Measurements from ENCODE around the gene GABRB1.

GABRB1 gene

DNA sequence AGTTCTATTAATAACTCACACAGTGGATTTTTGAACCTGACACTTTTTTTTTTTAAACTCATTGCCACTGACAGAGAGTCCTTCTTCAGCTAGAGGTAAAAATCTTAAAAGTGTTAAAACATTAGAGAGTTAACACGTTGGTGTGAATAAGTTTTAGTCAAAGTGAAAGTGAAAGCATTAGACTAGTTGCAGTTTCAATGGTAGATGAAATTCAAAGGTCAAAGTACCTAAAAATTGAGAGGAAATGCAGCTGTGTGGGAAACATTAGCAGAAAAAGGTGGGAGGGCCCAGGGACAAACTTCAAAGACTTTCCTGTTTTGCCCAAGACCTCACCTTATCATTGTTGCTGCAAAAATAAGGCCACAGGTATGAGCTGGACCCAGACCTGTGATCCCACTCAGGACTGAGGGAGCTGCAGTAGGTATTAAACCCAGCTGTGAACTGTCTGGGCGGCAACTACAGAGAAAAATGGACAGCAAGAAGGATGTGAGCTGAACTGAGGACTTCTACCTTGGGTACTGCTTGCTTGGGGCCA, 20.4 kb upstream of the GABRB1 start:
- Histone ChIP-seq H3K9ac (ENCODE audit: low read length) (no peak overlapping the region), H2AFZ (ENCODE audit: low read length) (peak overlapping the region; percentile 74), H3K79me2 (ENCODE audit: low read length) (no peaks in the 10 kb centered on the region), H3K27me3 (replicated peaks; ENCODE audit: insufficient read depth, low read length) (no peaks in the 10 kb centered on the region), H4K20me1 (ENCODE audit: insufficient read depth, low read length) (no peaks in the 10 kb centered on the region), H3K4me3 (ENCODE audit: low read length) (peak overlapping the region; percentile 6; the same call in 1 of the 2 replicates), H3K36me3 (replicated peaks; ENCODE audit: insufficient read depth, low read length) (no peaks in the 10 kb centered on the region), H3K9me3 (replicated peaks; ENCODE audit: insufficient read depth, low read length) (no peaks in the 10 kb centered on the region), H3K27ac (ENCODE audit: low read length) (no peak overlapping the region), H3F3A (ENCODE audit: insufficient read depth, low read length) (no peaks in the 10 kb centered on the region), H3K9me2 (replicated peaks; ENCODE audit: insufficient read depth, low read length) (no peaks in the 10 kb centered on the region), H3K4me2 (ENCODE audit: low read depth, low read length) (peak overlapping the region; percentile 60), H3K4me1 (ENCODE audit: low read length) (peaks cover 12% of the 10 kb centered on the region)
- peak; percentile 74 for DNase-seq
- TF ChIP-seq EZH2phosphoT487 (IDR thresholded peaks at IDR 0.05; ENCODE audit: low read length) = no peak
- no peak for TF ChIP-seq EZH2 (optimal IDR thresholded peaks at IDR 0.05; ENCODE audit: low read depth, low read length)

DNA sequence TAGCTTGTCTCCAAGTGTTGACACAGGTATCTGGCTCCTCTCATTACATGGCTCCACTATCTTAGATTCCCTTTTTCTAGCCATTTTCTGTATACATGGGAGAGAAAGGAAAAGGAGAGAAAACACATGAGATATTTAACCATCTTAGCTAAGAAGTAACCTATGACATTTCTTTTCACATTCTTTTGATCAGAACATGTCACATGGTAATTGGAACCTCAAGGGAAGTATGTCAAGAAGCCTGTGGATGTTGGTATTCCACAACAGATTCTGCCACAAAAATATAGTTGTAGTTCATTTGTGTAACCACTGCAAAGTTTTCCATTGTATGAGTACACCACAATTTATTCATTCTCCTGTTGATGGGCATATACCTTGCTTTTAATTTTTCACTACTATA, 18.7 kb upstream of the GABRB1 start:
- no peaks in the 10 kb centered on the region for H4K20me1 ChIP-seq (ENCODE audit: insufficient read depth, low read length)
- no peak overlapping the region for H3K27ac ChIP-seq (ENCODE audit: low read length)
- H3K27me3 ChIP-seq (replicated peaks; ENCODE audit: insufficient read depth, low read length) = no peaks in the 10 kb centered on the region
- no peak overlapping the region for H3K9ac ChIP-seq (ENCODE audit: low read length)
- H3K9me2 ChIP-seq (replicated peaks; ENCODE audit: insufficient read depth, low read length) = no peaks in the 10 kb centered on the region
- H3K36me3 ChIP-seq (replicated peaks; ENCODE audit: insufficient read depth, low read length) = no peaks in the 10 kb centered on the region
- H3K4me2 ChIP-seq (ENCODE audit: low read depth, low read length) = no peak overlapping the region
- no peak overlapping the region for H2AFZ ChIP-seq (ENCODE audit: low read length)
- H3K4me1 ChIP-seq (ENCODE audit: low read length) = peaks cover 12% of the 10 kb centered on the region
- H3K4me3 ChIP-seq (ENCODE audit: low read length) = no peak overlapping the region
- no peaks in the 10 kb centered on the region for H3K79me2 ChIP-seq (ENCODE audit: low read length)
- DNase-seq = no peak
- no peak for TF ChIP-seq EZH2 (optimal IDR thresholded peaks at IDR 0.05; ENCODE audit: low read depth, low read length)
- H3F3A ChIP-seq (ENCODE audit: insufficient read depth, low read length) = no peaks in the 10 kb centered on the region
- no peaks in the 10 kb centered on the region for H3K9me3 ChIP-seq (replicated peaks; ENCODE audit: insufficient read depth, low read length)

DNA sequence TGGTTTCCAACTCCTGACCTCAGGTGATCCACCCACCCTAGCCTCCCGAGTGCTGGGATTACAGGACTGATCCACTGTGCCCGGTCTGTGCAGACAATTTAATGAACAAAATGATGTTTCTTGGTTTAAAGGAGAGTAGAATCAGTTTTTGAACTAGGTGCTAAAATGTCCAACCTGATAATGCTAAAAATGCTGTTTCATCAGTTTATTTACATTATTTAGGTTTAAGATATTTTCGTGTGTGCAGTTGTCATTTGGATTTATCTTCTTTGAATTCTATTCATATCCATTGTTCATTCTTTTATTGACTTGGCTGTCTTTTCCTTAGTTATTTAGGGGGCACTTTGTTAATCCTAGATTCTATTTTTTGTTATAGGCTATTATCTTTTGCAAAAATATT, 18.0 kb upstream of the GABRB1 start:
- H4K20me1 ChIP-seq (ENCODE audit: insufficient read depth, low read length) = no peaks in the 10 kb centered on the region
- no peaks in the 10 kb centered on the region for H3F3A ChIP-seq (ENCODE audit: insufficient read depth, low read length)
- no peaks in the 10 kb centered on the region for H3K27me3 ChIP-seq (replicated peaks; ENCODE audit: insufficient read depth, low read length)
- H3K4me3 ChIP-seq (ENCODE audit: low read length) = no peak overlapping the region
- H3K36me3 ChIP-seq (replicated peaks; ENCODE audit: insufficient read depth, low read length) = no peaks in the 10 kb centered on the region
- no peaks in the 10 kb centered on the region for H3K9me2 ChIP-seq (replicated peaks; ENCODE audit: insufficient read depth, low read length)
- no peak overlapping the region for H2AFZ ChIP-seq (ENCODE audit: low read length)
- no peak for TF ChIP-seq EZH2phosphoT487 (IDR thresholded peaks at IDR 0.05; ENCODE audit: low read length)
- TF ChIP-seq, protein P1, sequence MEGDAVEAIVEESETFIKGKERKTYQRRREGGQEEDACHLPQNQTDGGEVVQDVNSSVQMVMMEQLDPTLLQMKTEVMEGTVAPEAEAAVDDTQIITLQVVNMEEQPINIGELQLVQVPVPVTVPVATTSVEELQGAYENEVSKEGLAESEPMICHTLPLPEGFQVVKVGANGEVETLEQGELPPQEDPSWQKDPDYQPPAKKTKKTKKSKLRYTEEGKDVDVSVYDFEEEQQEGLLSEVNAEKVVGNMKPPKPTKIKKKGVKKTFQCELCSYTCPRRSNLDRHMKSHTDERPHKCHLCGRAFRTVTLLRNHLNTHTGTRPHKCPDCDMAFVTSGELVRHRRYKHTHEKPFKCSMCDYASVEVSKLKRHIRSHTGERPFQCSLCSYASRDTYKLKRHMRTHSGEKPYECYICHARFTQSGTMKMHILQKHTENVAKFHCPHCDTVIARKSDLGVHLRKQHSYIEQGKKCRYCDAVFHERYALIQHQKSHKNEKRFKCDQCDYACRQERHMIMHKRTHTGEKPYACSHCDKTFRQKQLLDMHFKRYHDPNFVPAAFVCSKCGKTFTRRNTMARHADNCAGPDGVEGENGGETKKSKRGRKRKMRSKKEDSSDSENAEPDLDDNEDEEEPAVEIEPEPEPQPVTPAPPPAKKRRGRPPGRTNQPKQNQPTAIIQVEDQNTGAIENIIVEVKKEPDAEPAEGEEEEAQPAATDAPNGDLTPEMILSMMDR (IDR thresholded peaks at IDR 0.05; ENCODE audit: low read length) = no peak
- TF ChIP-seq EZH2 (optimal IDR thresholded peaks at IDR 0.05; ENCODE audit: low read depth, low read length) = no peak
- H3K4me1 ChIP-seq (ENCODE audit: low read length) = peaks cover 12% of the 10 kb centered on the region
- H3K79me2 ChIP-seq (ENCODE audit: low read length) = no peaks in the 10 kb centered on the region
- no peak for DNase-seq
- H3K27ac ChIP-seq (ENCODE audit: low read length) = no peak overlapping the region
- H3K9me3 ChIP-seq (replicated peaks; ENCODE audit: insufficient read depth, low read length) = no peaks in the 10 kb centered on the region
- no peak overlapping the region for H3K4me2 ChIP-seq (ENCODE audit: low read depth, low read length)
- no peak overlapping the region for H3K9ac ChIP-seq (ENCODE audit: low read length)

DNA sequence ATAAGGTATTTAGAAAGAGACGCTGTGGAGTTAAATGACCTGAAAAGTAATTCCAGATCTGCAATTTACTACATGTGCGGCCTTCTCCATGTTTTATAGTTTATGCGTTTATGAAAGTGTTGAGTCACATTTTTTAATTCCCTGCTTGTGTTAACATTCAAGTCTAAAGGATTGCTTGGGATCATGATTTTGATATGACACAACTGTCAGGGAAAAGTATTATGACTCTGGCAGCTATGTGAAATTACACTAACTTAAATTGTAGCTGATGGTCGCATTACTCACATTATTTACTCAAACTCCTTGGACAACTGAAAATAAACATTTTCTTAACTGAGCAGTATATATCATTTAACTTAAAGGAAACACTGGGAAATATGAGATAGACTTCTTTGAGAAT, 14.3 kb upstream of the GABRB1 start:
- Histone ChIP-seq H3F3A (ENCODE audit: insufficient read depth, low read length) (no peaks in the 10 kb centered on the region), H3K27ac (ENCODE audit: low read length) (no peak overlapping the region), H3K27me3 (replicated peaks; ENCODE audit: insufficient read depth, low read length) (no peaks in the 10 kb centered on the region), H4K20me1 (ENCODE audit: insufficient read depth, low read length) (no peaks in the 10 kb centered on the region), H2AFZ (ENCODE audit: low read length) (no peak overlapping the region), H3K36me3 (replicated peaks; ENCODE audit: insufficient read depth, low read length) (no peaks in the 10 kb centered on the region), H3K9me2 (replicated peaks; ENCODE audit: insufficient read depth, low read length) (no peaks in the 10 kb centered on the region), H3K4me2 (ENCODE audit: low read depth, low read length) (no peak overlapping the region), H3K9ac (ENCODE audit: low read length) (no peak overlapping the region), H3K4me1 (ENCODE audit: low read length) (no peaks in the 10 kb centered on the region), H3K4me3 (ENCODE audit: low read length) (no peak overlapping the region), H3K9me3 (replicated peaks; ENCODE audit: insufficient read depth, low read length) (no peaks in the 10 kb centered on the region), H3K79me2 (ENCODE audit: low read length) (no peaks in the 10 kb centered on the region)
- no peak for DNase-seq
- TF ChIP-seq, protein P1 (IDR thresholded peaks at IDR 0.05; ENCODE audit: low read length) = no peak
- TF ChIP-seq EZH2phosphoT487 (IDR thresholded peaks at IDR 0.05; ENCODE audit: low read length) (no peak), EZH2 (optimal IDR thresholded peaks at IDR 0.05; ENCODE audit: low read depth, low read length) (no peak)
